Endothelial cell of umbilical vein (primary cell): Measurements from ENCODE around the gene MAG. TPM values are rescaled to one million over a fixed set of nuclear protein-coding genes. Genes with fewer than 3 reads are reported as not detected.

Source experiments
- BruUV-seq: library from RNA; stranded (reverse); fragments of 400-500 nt; replicated peaks from 2 replicates; lab custom pipeline; 2021; lab: Mats Ljungman, UMichigan
- CTCF ChIA-PET: fragments of 300-600, 350-600 bp; sonication (Branson Sonifier 250); formaldehyde crosslinking; loops from one replicate; lab custom pipeline; 2021; ENCODE audit warnings: antibody characterized with exemption, inconsistent platforms; lab: Charles Lee
- POLR2A ChIA-PET: fragments of 300-600, 350-600 bp; sonication (Branson Sonifier 250); formaldehyde crosslinking; loops from one replicate; lab custom pipeline; 2021; ENCODE audit warnings: antibody characterized with exemption, inconsistent platforms; lab: Charles Lee
- DNase-seq: peaks from one replicate; pipeline ENCODE4 v3.0.0-alpha.2; 2011; ENCODE audit warnings: low read depth, low spot score
- FAIRE-seq: peaks from 2 replicates; lab custom pipeline; 2011; peaks lifted over from hg19 to GRCh38; lab: Jason Lieb, UNC
- H2AFZ ChIP-seq: 2 replicates; pipeline ENCODE4 v1.6.0; 2012; ENCODE audit warnings: low read depth, low read length, control low read depth, inconsistent platforms
- H3K27ac ChIP-seq: 2 replicates; pipeline ENCODE4 v1.5.1; 2011; ENCODE audit warnings: low read depth, mild to moderate bottlenecking, control low read depth, low read length, moderate library complexity; ENCODE audit not compliant: insufficient read depth
- H3K27me3 ChIP-seq, 2 experiments: 2 replicates each; pipeline versions ENCODE4 v1.6.0 to v1.6.1; 2011; ENCODE audit warnings: low read length in 2 of 2, mixed read lengths in 1 of 2; ENCODE audit not compliant: control insufficient read depth in 2 of 2, insufficient read depth in 2 of 2
- H3K36me3 ChIP-seq, 2 experiments: 2 replicates in 1 of 2; 3 replicates in 1 of 2; pipeline ENCODE4 v1.5.1; 2011; ENCODE audit warnings: low read length in 2 of 2, mild to moderate bottlenecking in 1 of 2, moderate library complexity in 1 of 2; ENCODE audit not compliant: control insufficient read depth in 2 of 2, insufficient read depth in 2 of 2; ENCODE audit errors: extremely low read depth in 1 of 2
- H3K4me1 ChIP-seq: 3 replicates; pipeline ENCODE4 v1.5.1; 2011; ENCODE audit warnings: mild to moderate bottlenecking, low read length; ENCODE audit not compliant: control insufficient read depth, insufficient read depth; ENCODE audit errors: extremely low read depth
- H3K4me2 ChIP-seq: 2 replicates; pipeline ENCODE4 v1.6.1; 2011; ENCODE audit warnings: low read length, control low read depth, mixed read lengths; ENCODE audit not compliant: insufficient read depth
- H3K4me3 ChIP-seq, 3 experiments: fragments of 200-600 bp in 1 of 3; sonication (generic), shearing (Covaris generic) in 1 of 3; replicated peaks in 1 of 3; 2 replicates each; pipeline ENCODE4 v1.5.1; 2011 to 2016; ENCODE audit warnings: control low read depth in 3 of 3, low read length in 3 of 3, mild to moderate bottlenecking in 2 of 3, inconsistent platforms in 1 of 3, low read depth in 1 of 3, moderate library complexity in 1 of 3; ENCODE audit not compliant: insufficient read depth in 1 of 3
- H3K79me2 ChIP-seq: 2 replicates; pipeline ENCODE4 v1.6.0; 2012; ENCODE audit warnings: low read length, inconsistent platforms; ENCODE audit not compliant: control insufficient read depth, insufficient read depth
- H3K9ac ChIP-seq: replicated peaks from 2 replicates; pipeline ENCODE3; 2011; ENCODE audit warnings: low read length, control low read depth; ENCODE audit not compliant: insufficient read depth; ENCODE audit errors: extremely low read depth
- H3K9me1 ChIP-seq: replicated peaks from 3 replicates; pipeline ENCODE4 v1.6.0; 2011; ENCODE audit warnings: mild to moderate bottlenecking, low read length; ENCODE audit not compliant: control insufficient read depth, insufficient read depth; ENCODE audit errors: extremely low read depth
- H3K9me3 ChIP-seq: replicated peaks from 2 replicates; pipeline ENCODE4 v1.5.1; 2012; ENCODE audit warnings: low read length, inconsistent platforms; ENCODE audit not compliant: control insufficient read depth, insufficient read depth
- H4K20me1 ChIP-seq: replicated peaks from 2 replicates; pipeline ENCODE3; 2011; ENCODE audit warnings: mild to moderate bottlenecking, low read length; ENCODE audit not compliant: control insufficient read depth, insufficient read depth; ENCODE audit errors: extremely low read depth
- EZH2 ChIP-seq: IDR thresholded peaks from 2 replicates; pipeline ENCODE4 v1.6.1; 2012; ENCODE audit warnings: borderline replicate concordance, low read depth, mild to moderate bottlenecking, moderate library complexity, low read length, inconsistent platforms; ENCODE audit not compliant: severe bottlenecking
- FOS ChIP-seq: IDR thresholded peaks from 2 replicates; pipeline ENCODE4 v1.6.1; 2011; ENCODE audit warnings: mild to moderate bottlenecking, low read length, moderate library complexity, borderline replicate concordance; ENCODE audit not compliant: insufficient read depth
- GATA2 ChIP-seq: IDR thresholded peaks from 2 replicates; pipeline ENCODE4 v1.7.0; 2011; ENCODE audit warnings: low read depth, mild to moderate bottlenecking, moderate library complexity, mixed read lengths, low read length; ENCODE audit not compliant: insufficient read length, insufficient read depth
- JUN ChIP-seq: IDR thresholded peaks from 2 replicates; pipeline ENCODE4 v1.6.1; 2011; ENCODE audit warnings: borderline replicate concordance, low read depth; ENCODE audit not compliant: insufficient read length, insufficient read depth
- MAX ChIP-seq: IDR thresholded peaks from 2 replicates; pipeline ENCODE4 v1.6.1; 2011; ENCODE audit not compliant: insufficient read depth, insufficient read length
- MYC ChIP-seq: IDR thresholded peaks from one replicate; pipeline ENCODE4 v1.6.1; 2011; ENCODE audit warnings: mild to moderate bottlenecking, low read depth, low read length
- POLR2A ChIP-seq: IDR thresholded peaks from 2 replicates; pipeline ENCODE4 v1.6.1; 2012; ENCODE audit warnings: low read depth, mild to moderate bottlenecking, control low read depth, low read length
- POLR2AphosphoS5 ChIP-seq: IDR thresholded peaks from 2 replicates; pipeline ENCODE4 v1.6.1; 2012; ENCODE audit warnings: low read depth, mild to moderate bottlenecking, control low read depth, low read length, moderate library complexity; ENCODE audit not compliant: insufficient read depth
- dilution Hi-C: fragments of 300-500 bp; cut with MboI; formaldehyde crosslinking; loops from one replicate; pipeline ENCODE4 v1.15.0; 2019; ENCODE audit warnings: low sequenced_read_pairs; ENCODE audit not compliant: extremely low pct_ligation_motif_present
- intact Hi-C: fragments of 100-400 bp; cut with micrococcal nuclease; formaldehyde crosslinking; loops from one replicate; pipeline ENCODE4 v1.10.0; 2022
- polyA plus RNA-seq, 4 experiments: library from polyadenylated mRNA; depleted of rRNA in 3 of 4; stranded (reverse) in 3 of 4; unstranded in 1 of 4; fragments of >200 nt; gene quantifications; 2 replicates each; pipeline versions ENCODE4 v1.2.1 to v1.2.3, GENCODE V29; 2011 to 2012; ENCODE audit warnings: missing spikeins in 1 of 4
- total RNA-seq: library from RNA; stranded (reverse); gene quantifications from 2 replicates; pipeline ENCODE4 v1.2.3, GENCODE V29; 2021
- TF ChIP-seq, protein P1 (sequence below), 2 donors: IDR thresholded peaks; 1 replicate in 1 of 2; 2 replicates in 1 of 2; pipeline ENCODE4 v1.5.1; 2011; ENCODE audit warnings: low read length in 2 of 2, mild to moderate bottlenecking in 2 of 2, moderate library complexity in 2 of 2, control low read depth in 1 of 2, inconsistent platforms in 1 of 2, low read depth in 1 of 2; ENCODE audit not compliant: insufficient read depth in 1 of 2; ENCODE audit errors: extremely low read depth in 1 of 2

The MAG gene
- total and polyA plus RNA-seq, 2 donors (not counting 3 experiments of a cell fraction or from before 2014, with no cell fraction given): not detected

- no peak overlapping the region for H3K4me3 ChIP-seq
- dilution Hi-C loops: no loop called here
- H3K27me3 ChIP-seq: no peaks in the 10 kb centered on the region
- no peaks in the 10 kb centered on the region for H3K9me1 ChIP-seq
- intact Hi-C loops: no loop called here
- H3K79me2 ChIP-seq: no peaks in the 10 kb centered on the region
- H4K20me1 ChIP-seq: no peaks in the 10 kb centered on the region
- no peak overlapping the region for H3K4me2 ChIP-seq
- H3K4me1 ChIP-seq: no peaks in the 10 kb centered on the region
- CTCF ChIA-PET: no interaction called here
- POLR2A ChIA-PET: no interaction called here
- BruUV-seq: no TSS peak
- H3K9ac ChIP-seq: no peak overlapping the region
- DNase-seq (no peak), FAIRE-seq (no peak)
- no peaks in the 10 kb centered on the region for H3K9me3 ChIP-seq
- H3K27ac ChIP-seq: no peak overlapping the region
- no peak overlapping the region for H2AFZ ChIP-seq
- H3K36me3 ChIP-seq: no peaks in the 10 kb centered on the region
- TF ChIP-seq MYC: no peak
- TF ChIP-seq FOS: no peak
- TF ChIP-seq GATA2: no peak
- no peak for TF ChIP-seq MAX
- TF ChIP-seq JUN: no peak
- no peak for TF ChIP-seq EZH2
- TF ChIP-seq, protein P1, sequence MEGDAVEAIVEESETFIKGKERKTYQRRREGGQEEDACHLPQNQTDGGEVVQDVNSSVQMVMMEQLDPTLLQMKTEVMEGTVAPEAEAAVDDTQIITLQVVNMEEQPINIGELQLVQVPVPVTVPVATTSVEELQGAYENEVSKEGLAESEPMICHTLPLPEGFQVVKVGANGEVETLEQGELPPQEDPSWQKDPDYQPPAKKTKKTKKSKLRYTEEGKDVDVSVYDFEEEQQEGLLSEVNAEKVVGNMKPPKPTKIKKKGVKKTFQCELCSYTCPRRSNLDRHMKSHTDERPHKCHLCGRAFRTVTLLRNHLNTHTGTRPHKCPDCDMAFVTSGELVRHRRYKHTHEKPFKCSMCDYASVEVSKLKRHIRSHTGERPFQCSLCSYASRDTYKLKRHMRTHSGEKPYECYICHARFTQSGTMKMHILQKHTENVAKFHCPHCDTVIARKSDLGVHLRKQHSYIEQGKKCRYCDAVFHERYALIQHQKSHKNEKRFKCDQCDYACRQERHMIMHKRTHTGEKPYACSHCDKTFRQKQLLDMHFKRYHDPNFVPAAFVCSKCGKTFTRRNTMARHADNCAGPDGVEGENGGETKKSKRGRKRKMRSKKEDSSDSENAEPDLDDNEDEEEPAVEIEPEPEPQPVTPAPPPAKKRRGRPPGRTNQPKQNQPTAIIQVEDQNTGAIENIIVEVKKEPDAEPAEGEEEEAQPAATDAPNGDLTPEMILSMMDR (IDR thresholded peaks at IDR 0.05; ENCODE audit: extremely low read depth in 1 of 2, insufficient read depth in 1 of 2, low read depth in 1 of 2, low read length in 2 of 2): no peak
- TF ChIP-seq POLR2A: no peak
- no peak for TF ChIP-seq POLR2AphosphoS5
Measured at GRCh38 chr19:35303357-35303915, 11.5 kb downstream of the MAG start.
